Glutamatergic neuron (in vitro differentiated cells): ENCODE data around the gene COL17A1. TPM values are rescaled to one million over a fixed set of nuclear protein-coding genes. Genes with fewer than 3 reads are reported as not detected.

Source experiments
- DNase-seq: peaks from one replicate; pipeline ENCODE4 v3.0.0; 2022
- H3K27ac Mint-ChIP-seq: one replicate; pipeline ENCODE4 v1.8.0; 2020; ENCODE audit warnings: mild to moderate bottlenecking, mixed read lengths, inconsistent platforms; ENCODE audit not compliant: unreplicated experiment
- H3K27me3 Mint-ChIP-seq: one replicate; pipeline ENCODE4 v1.8.0; 2020; ENCODE audit warnings: mild to moderate bottlenecking, moderate library complexity, mixed read lengths, inconsistent platforms; ENCODE audit not compliant: unreplicated experiment
- H3K36me3 Mint-ChIP-seq: one replicate; pipeline ENCODE4 v1.8.0; 2020; ENCODE audit warnings: mild to moderate bottlenecking, mixed read lengths, inconsistent platforms; ENCODE audit not compliant: unreplicated experiment
- H3K4me1 Mint-ChIP-seq: one replicate; pipeline ENCODE4 v1.8.0; 2020; ENCODE audit warnings: mild to moderate bottlenecking, low read depth, mixed read lengths, inconsistent platforms; ENCODE audit not compliant: unreplicated experiment
- H3K4me3 Mint-ChIP-seq: one replicate; pipeline ENCODE4 v1.8.0; 2020; ENCODE audit warnings: mild to moderate bottlenecking, mixed read lengths, inconsistent platforms; ENCODE audit not compliant: unreplicated experiment
- H3K9me3 Mint-ChIP-seq: one replicate; pipeline ENCODE4 v1.8.0; 2020; ENCODE audit warnings: mild to moderate bottlenecking, moderate library complexity, mixed read lengths, inconsistent platforms; ENCODE audit not compliant: unreplicated experiment
- total RNA-seq: library from RNA; stranded (reverse); fragmentation: NEBNext Ultra II Directional; extraction: Animal tissue kit (Norgen Biotek cat#: 25700); gene quantifications from one replicate; pipeline ENCODE4 v1.2.1, GENCODE V29; 2021; ENCODE audit not compliant: unreplicated experiment
- TF ChIP-seq, protein P1 (sequence below): fragments of 200-600 bp; sonication (generic); IDR thresholded peaks from one replicate; pipeline ENCODE4 v1.5.0; 2021; ENCODE audit not compliant: partially characterized antibody, unreplicated experiment

COL17A1 gene
- total RNA-seq, 1 donor from 2014 or later = not detected

DNA sequence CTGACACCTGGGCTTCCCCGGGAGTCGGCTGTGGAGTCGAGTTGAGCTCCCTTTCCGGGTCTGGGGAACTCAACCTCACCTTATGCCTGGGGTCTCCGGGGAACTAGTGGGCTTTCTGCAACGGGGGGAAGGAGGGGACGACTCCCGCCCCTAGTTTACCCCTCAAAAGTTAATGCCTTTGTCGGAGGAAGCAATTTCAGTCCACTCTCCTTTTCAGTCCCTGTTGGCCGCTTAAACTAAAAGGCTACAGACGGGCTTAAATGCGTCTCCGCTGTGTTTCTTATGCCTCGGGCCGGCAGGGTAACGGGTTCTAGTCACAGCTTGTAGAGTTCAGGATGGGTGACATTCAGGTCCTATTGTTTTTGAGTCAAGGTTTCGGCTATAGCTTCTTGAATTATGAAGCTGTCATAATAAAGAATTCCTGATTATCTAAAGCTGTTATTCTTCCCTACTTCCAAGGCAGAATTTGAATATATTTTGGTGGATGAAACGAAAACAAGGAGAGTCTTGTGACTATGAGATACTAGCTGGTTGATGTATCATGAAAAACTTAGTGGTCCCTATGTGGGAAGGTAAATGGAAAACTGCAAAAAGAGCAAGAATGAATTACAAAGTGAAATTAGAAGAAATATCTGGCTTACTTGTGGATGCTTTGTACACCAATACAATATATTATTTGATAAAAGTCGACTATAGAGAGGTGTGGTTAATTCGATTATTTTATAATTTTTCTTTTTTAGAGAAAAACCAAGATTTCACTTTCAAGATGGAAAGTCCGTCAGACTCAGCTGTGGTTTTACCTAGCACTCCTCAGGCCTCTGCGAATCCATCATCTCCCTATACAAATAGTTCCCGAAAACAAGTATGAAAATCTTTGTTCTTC, 36.8 kb upstream of the COL17A1 start:
- TF ChIP-seq, protein P1, sequence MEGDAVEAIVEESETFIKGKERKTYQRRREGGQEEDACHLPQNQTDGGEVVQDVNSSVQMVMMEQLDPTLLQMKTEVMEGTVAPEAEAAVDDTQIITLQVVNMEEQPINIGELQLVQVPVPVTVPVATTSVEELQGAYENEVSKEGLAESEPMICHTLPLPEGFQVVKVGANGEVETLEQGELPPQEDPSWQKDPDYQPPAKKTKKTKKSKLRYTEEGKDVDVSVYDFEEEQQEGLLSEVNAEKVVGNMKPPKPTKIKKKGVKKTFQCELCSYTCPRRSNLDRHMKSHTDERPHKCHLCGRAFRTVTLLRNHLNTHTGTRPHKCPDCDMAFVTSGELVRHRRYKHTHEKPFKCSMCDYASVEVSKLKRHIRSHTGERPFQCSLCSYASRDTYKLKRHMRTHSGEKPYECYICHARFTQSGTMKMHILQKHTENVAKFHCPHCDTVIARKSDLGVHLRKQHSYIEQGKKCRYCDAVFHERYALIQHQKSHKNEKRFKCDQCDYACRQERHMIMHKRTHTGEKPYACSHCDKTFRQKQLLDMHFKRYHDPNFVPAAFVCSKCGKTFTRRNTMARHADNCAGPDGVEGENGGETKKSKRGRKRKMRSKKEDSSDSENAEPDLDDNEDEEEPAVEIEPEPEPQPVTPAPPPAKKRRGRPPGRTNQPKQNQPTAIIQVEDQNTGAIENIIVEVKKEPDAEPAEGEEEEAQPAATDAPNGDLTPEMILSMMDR = no peak

DNA sequence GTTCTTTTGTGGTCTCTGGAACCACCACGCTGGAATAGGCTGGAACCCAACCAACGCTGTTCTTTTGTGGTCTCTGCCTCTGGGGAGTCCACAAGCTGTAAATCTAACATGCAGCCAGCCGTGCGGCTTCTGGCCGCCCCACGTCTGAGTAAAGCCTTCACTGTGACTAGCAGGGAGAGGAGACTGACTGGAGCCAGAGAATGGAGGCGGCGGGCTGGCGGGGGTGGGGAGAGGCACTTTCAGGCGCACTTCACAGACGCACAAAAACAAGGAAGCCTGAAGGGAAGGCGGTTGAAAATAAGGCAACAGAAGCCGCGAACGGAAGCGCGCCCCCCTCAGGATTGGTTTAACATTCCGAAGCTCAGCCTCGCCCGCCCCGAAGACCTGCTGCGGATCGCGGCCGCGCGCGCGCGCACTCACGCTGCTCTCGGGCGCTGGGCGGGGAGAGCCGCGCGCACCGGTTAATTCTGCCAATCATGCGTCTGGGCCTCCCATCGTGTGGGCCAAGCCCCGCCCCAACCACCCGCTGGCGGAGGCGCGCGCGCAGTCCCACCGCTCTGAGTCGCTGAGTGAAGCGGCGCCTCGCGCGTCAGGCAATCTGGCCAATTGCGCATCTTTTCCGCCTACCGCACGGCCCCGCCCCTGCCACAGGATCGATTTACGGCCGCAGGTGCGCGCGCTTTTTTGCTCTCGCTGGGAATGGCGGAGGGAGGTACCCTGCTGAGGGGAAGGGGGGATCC, 36.0 kb upstream of the COL17A1 start, which contains the start of gene SFR1:
SFR1 (plus strand) TSS at position 687 of the 740 bp plus-strand sequence; CDS start at position 700, 13 bp downstream.
- peaks cover 3% of the 10 kb centered on the region for H3K9me3 Mint-ChIP-seq
- H3K4me1 Mint-ChIP-seq = no peaks in the 10 kb centered on the region
- H3K4me3 Mint-ChIP-seq = peak within 1 kb of the TSS; percentile 91
- peak; percentile 99 for DNase-seq
- no peaks in the 10 kb centered on the region for H3K36me3 Mint-ChIP-seq
- H3K27me3 Mint-ChIP-seq = no peaks in the 10 kb centered on the region
- TF ChIP-seq, protein P1 = peak; percentile 73
- H3K27ac Mint-ChIP-seq = peak within 1 kb of the TSS; percentile 95

More for the DNA sequence above, 36.8 kb upstream of the COL17A1 start:
- H3K27ac Mint-ChIP-seq = peak overlapping the region; percentile 45
- no peaks in the 10 kb centered on the region for H3K27me3 Mint-ChIP-seq
- no peaks in the 10 kb centered on the region for H3K36me3 Mint-ChIP-seq
- no peaks in the 10 kb centered on the region for H3K4me1 Mint-ChIP-seq
- peaks cover 3% of the 10 kb centered on the region for H3K9me3 Mint-ChIP-seq
- DNase-seq = no peak
- H3K4me3 Mint-ChIP-seq = peak overlapping the region; percentile 76

DNA sequence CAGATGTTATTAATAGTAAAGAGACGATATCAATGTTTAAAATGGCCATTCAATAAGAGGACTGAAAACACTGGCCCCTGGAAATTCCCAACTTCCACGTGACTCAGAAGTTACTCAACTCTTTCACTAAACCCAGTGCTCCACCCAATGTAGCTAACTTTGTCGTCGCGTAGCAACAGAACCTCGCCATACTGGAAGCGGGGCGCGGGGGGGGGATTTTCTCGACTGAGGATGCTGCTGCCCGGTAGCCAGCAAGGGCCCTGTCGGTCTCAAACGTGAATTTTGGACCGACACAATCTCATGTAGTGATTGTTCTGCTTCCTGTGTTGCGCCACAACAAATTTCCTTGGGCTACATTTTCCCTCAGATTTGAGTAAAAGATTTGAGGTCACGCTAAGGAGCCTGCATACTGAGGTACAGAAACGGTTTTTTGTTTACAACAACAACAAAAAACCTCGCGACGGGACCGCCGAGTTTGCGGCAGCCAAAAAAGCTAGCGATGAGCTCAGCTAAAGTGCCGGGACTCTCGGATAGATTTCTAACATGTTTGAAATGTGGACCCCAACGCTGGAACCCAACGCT, 35.3 kb upstream of the COL17A1 start:
- Mint-ChIP-seq H3K4me3 (peak overlapping the region; percentile 91), H3K27me3 (peaks cover 1% of the 10 kb centered on the region), H3K9me3 (peaks cover 3% of the 10 kb centered on the region), H3K36me3 (no peaks in the 10 kb centered on the region), H3K4me1 (no peaks in the 10 kb centered on the region), H3K27ac (peak overlapping the region; percentile 95)
- TF ChIP-seq, protein P1 = no peak
- DNase-seq = peak; percentile 59

DNA sequence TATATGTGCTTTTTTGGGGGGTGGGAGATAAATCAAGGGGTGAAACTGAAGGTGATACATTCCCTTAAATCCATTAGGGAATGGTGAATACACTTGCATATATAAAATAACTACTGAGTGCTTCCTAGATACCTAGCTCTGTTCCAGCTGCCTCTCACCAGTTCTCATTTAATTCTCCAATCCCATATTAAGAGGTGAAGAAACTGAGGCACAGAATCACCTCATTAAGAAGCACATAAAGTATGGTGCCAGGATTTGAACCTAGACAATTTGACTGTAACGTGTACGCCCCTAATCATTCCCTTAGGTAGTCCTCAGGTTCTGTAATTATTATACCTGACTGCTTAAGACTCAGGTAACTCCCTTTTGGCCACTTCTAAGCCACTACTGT, 34.8 kb upstream of the COL17A1 start:
- H3K4me3 Mint-ChIP-seq = peak overlapping the region; percentile 91
- peaks cover 3% of the 10 kb centered on the region for H3K9me3 Mint-ChIP-seq
- peak overlapping the region; percentile 95 for H3K27ac Mint-ChIP-seq
- H3K27me3 Mint-ChIP-seq = peaks cover 1% of the 10 kb centered on the region
- no peaks in the 10 kb centered on the region for H3K4me1 Mint-ChIP-seq
- no peak for DNase-seq
- no peaks in the 10 kb centered on the region for H3K36me3 Mint-ChIP-seq
- TF ChIP-seq, protein P1 = no peak
